ENCODE data around the gene B3GNT9. TPM values are rescaled to one million over a fixed set of nuclear protein-coding genes. Genes with fewer than 3 reads are reported as not detected.

The B3GNT9 gene
- total and polyA plus RNA-seq, 2 donors from 2014 or later, result 12.1 to 16.7 TPM

DNA sequence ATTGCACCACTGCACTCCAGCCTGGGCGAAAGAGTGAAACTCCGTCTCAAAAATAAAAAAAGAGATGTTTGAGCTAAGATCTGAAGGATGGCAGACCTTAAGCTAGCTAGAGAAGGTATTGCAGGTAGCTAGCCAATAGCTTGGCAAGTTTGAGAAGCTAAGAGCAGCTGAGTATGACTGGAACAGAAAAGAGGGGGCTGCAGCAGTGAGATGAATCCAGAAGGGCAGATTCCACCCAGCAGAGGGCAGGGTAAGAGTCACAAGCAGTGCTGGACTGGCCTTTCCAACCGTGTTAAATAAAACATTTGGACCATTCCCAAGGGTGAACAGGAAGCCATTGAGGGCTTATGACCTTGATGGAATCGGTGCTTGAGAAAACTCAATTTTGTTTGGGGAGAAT, 46.7 kb downstream of the B3GNT9 start:
- Histone ChIP-seq H3K27me3 (ENCODE audit: control insufficient read depth, insufficient read depth, low read length) (no peaks in the 10 kb centered on the region), H3K36me3 (ENCODE audit: control insufficient read depth in 2 of 3, insufficient read depth in 3 of 3, low read length in 3 of 3) (peaks cover 0 to 6% (median 0%) of the 10 kb centered on the region in 3 donors), H3K9ac (ENCODE audit: low read length in 3 of 3) (no peak overlapping the region), H3K4me3 (ENCODE audit: low read length in 3 of 3) (no peak overlapping the region), H3K9me3 (ENCODE audit: control insufficient read depth in 2 of 3, insufficient read depth in 1 of 3, low read length in 3 of 3) (no peaks in the 10 kb centered on the region), H3K27ac (ENCODE audit: low read depth in 2 of 2, low read length in 2 of 2) (no peak overlapping the region), H3K4me1 (ENCODE audit: control insufficient read depth in 2 of 3, insufficient read depth in 2 of 3, low read depth in 1 of 3, low read length in 3 of 3) (peaks cover 0 to 11% (median 10%) of the 10 kb centered on the region in 3 donors)
- DNase-seq (peak in 3 of 5 donors; percentile 52 to 72 (median 54)), FAIRE-seq (no peak)
- TF ChIP-seq, protein P1, sequence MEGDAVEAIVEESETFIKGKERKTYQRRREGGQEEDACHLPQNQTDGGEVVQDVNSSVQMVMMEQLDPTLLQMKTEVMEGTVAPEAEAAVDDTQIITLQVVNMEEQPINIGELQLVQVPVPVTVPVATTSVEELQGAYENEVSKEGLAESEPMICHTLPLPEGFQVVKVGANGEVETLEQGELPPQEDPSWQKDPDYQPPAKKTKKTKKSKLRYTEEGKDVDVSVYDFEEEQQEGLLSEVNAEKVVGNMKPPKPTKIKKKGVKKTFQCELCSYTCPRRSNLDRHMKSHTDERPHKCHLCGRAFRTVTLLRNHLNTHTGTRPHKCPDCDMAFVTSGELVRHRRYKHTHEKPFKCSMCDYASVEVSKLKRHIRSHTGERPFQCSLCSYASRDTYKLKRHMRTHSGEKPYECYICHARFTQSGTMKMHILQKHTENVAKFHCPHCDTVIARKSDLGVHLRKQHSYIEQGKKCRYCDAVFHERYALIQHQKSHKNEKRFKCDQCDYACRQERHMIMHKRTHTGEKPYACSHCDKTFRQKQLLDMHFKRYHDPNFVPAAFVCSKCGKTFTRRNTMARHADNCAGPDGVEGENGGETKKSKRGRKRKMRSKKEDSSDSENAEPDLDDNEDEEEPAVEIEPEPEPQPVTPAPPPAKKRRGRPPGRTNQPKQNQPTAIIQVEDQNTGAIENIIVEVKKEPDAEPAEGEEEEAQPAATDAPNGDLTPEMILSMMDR (IDR thresholded peaks at IDR 0.05; ENCODE audit: borderline replicate concordance, extremely low read depth, insufficient read depth), result peak; percentile 40
- intact Hi-C loops (cut with DNase I), result no loop called here

DNA sequence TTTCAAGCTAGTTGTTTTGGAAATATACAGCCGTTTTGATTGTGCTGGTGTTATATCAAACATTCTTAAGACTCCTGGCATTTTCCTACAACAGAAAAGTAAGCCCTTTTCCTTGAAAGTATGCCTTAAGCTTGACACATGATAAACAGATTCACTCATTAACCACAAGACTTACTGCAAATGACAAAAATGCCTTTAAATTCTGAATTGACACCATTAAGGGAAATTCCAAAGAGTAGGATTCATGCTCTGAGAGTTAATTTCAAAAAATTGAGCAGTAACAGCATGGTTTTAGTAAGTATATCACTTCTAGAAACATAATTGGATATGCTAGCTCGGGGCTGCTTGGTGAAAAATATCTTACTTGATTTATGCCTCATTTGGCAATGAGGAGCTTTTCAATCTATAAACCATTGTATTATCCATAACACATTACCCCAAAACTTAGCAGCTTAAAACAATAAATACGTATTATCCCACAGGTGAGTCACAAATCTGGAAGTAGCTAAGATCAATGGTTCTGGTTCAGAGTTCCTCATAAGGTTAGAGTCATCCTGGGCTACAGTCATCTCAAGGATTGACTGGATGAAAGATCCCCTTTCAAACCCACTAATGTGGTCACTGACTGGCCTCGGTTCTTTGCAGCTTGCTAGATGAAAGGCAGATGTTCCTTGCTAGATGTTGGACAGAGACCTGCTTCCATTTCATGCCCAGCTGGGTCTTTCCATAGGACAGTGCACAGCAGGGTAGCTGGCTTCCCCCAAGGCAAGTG, 49.3 kb downstream of the B3GNT9 start:
- intact Hi-C loops (cut with DNase I), result no loop called here
- peaks cover 0 to 8% (median 7%) of the 10 kb centered on the region in 3 donors for H3K4me1 ChIP-seq (ENCODE audit: control insufficient read depth in 2 of 3, insufficient read depth in 2 of 3, low read depth in 1 of 3, low read length in 3 of 3)
- FAIRE-seq, result no peak

DNA sequence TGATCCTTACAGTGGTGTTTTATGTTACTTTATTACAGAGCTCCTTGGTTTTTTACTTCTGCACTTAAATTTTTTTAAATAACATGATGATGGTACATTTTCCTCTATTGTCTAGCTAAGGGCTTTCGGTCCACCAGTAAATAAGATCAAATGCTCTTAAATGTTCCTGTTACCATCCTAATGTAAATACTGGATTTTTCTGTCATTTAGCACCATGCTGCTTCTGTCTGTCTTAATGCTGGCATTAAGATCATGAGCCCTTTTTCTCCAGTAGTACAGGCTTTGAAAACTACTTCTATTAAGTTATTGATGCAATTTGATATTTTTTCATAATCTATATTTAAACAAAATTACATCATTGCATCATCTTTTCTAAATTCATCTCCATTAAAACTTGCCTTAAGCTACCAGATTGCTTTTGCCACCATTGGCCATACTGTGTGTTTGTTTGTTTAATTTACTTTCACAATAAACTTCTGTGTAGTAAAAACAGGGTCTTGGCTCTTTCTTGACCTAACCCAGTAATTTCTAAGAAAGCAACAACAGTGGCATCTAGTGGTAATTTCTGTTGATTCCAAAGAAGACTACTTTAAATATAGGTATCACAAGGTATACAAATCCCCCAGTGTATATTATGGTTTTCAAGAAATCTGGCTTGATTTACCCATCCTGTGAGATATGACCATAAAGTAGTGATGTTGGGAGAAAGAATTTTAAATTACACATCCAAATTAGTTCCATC, 50.1 kb downstream of the B3GNT9 start:
- no peaks in the 10 kb centered on the region for H3K9me3 ChIP-seq (ENCODE audit: control insufficient read depth in 2 of 3, insufficient read depth in 1 of 3, low read length in 3 of 3)
- peaks cover 0 to 4% (median 3%) of the 10 kb centered on the region in 3 donors for H3K4me1 ChIP-seq (ENCODE audit: control insufficient read depth in 2 of 3, insufficient read depth in 2 of 3, low read depth in 1 of 3, low read length in 3 of 3)
- peaks cover 0 to 6% (median 2%) of the 10 kb centered on the region in 3 donors for H3K36me3 ChIP-seq (ENCODE audit: control insufficient read depth in 2 of 3, insufficient read depth in 3 of 3, low read length in 3 of 3)
- H3K27ac ChIP-seq (ENCODE audit: low read depth in 2 of 2, low read length in 2 of 2), result no peak overlapping the region
- no peaks in the 10 kb centered on the region for H3K27me3 ChIP-seq (ENCODE audit: control insufficient read depth, insufficient read depth, low read length)
- H3K4me3 ChIP-seq (ENCODE audit: low read length in 3 of 3), result no peak overlapping the region
- no peak overlapping the region for H3K9ac ChIP-seq (ENCODE audit: low read length in 3 of 3)
- DNase-seq (peak in 2 of 5 donors; percentile 44 to 59), FAIRE-seq (no peak)
- intact Hi-C loops (cut with DNase I), result no loop called here
- TF ChIP-seq, protein P1 (IDR thresholded peaks at IDR 0.05; ENCODE audit: borderline replicate concordance, extremely low read depth, insufficient read depth), result no peak

More for the DNA sequence above, 49.3 kb downstream of the B3GNT9 start:
- TF ChIP-seq, protein P1 (IDR thresholded peaks at IDR 0.05; ENCODE audit: borderline replicate concordance, extremely low read depth, insufficient read depth), result no peak
- Histone ChIP-seq H3K36me3 (ENCODE audit: control insufficient read depth in 2 of 3, insufficient read depth in 3 of 3, low read length in 3 of 3) (peaks cover 0 to 6% (median 2%) of the 10 kb centered on the region in 3 donors), H3K9me3 (ENCODE audit: control insufficient read depth in 2 of 3, insufficient read depth in 1 of 3, low read length in 3 of 3) (no peaks in the 10 kb centered on the region), H3K27ac (ENCODE audit: low read depth in 2 of 2, low read length in 2 of 2) (no peak overlapping the region), H3K4me3 (ENCODE audit: low read length in 3 of 3) (no peak overlapping the region), H3K9ac (ENCODE audit: low read length in 3 of 3) (no peak overlapping the region), H3K27me3 (ENCODE audit: control insufficient read depth, insufficient read depth, low read length) (no peaks in the 10 kb centered on the region)
- DNase-seq, result no peak

Measured in kidney (tissue), 14 donors.